H9 (cell line): Measurements from ENCODE around the gene SLC8B1. TPM values are rescaled to one million over a fixed set of nuclear protein-coding genes. Genes with fewer than 3 reads are reported as not detected.

Experiments
- DNase-seq: peaks from one replicate; pipeline ENCODE4 v3.0.0-alpha.2; 2017
- H2AFZ ChIP-seq: one replicate; pipeline ENCODE4 v1.6.1; 2013; ENCODE audit warnings: mild to moderate bottlenecking, low read length, control low read depth, moderate library complexity
- H2AK5ac ChIP-seq: 2 replicates; pipeline ENCODE4 v1.6.1; 2013; ENCODE audit warnings: low read length, control low read depth, mixed read lengths; ENCODE audit not compliant: insufficient read length
- H2BK120ac ChIP-seq: one replicate; pipeline ENCODE4 v1.6.1; 2013; ENCODE audit warnings: low read depth, mild to moderate bottlenecking, low read length, control low read depth, inconsistent platforms; ENCODE audit not compliant: poor library complexity, severe bottlenecking
- H2BK12ac ChIP-seq: 2 replicates; pipeline ENCODE4 v1.6.1; 2013; ENCODE audit warnings: low read length, control low read depth, mixed read lengths, low read depth; ENCODE audit not compliant: insufficient read length
- H2BK15ac ChIP-seq: 2 replicates; pipeline ENCODE4 v1.6.1; 2013; ENCODE audit warnings: low read depth, low read length, control low read depth
- H2BK20ac ChIP-seq: one replicate; pipeline ENCODE4 v1.6.1; 2013; ENCODE audit warnings: low read depth, mild to moderate bottlenecking, low read length, control low read depth, inconsistent platforms; ENCODE audit not compliant: poor library complexity, severe bottlenecking
- H2BK5ac ChIP-seq: 2 replicates; pipeline ENCODE4 v1.6.1; 2013; ENCODE audit warnings: low read length, control low read depth, mixed read lengths; ENCODE audit not compliant: insufficient read length
- H3K14ac ChIP-seq: 2 replicates; pipeline ENCODE4 v1.6.1; 2013; ENCODE audit warnings: low read length, control low read depth; ENCODE audit not compliant: insufficient read depth
- H3K18ac ChIP-seq: 2 replicates; pipeline ENCODE4 v1.6.1; 2013; ENCODE audit warnings: low read depth, mild to moderate bottlenecking, mixed read lengths, low read length, control low read depth; ENCODE audit not compliant: insufficient read length
- H3K23ac ChIP-seq: 2 replicates; pipeline ENCODE4 v1.6.1; 2013; ENCODE audit warnings: low read length, control low read depth, mixed read lengths, low read depth; ENCODE audit not compliant: insufficient read length
- H3K23me2 ChIP-seq: 2 replicates; pipeline ENCODE4 v1.6.1; 2013; ENCODE audit warnings: low read depth, mild to moderate bottlenecking, mixed read lengths, low read length, control low read depth; ENCODE audit not compliant: insufficient read length, poor library complexity, severe bottlenecking
- H3K27ac ChIP-seq: 2 replicates; pipeline ENCODE4 v1.5.1; 2013; ENCODE audit warnings: low read length, control low read depth, mixed read lengths, low read depth; ENCODE audit not compliant: insufficient read length
- H3K27me3 ChIP-seq: 2 replicates; pipeline ENCODE4 v1.6.1; 2013; ENCODE audit warnings: low read length, control low read depth, inconsistent platforms; ENCODE audit not compliant: insufficient read depth
- H3K4ac ChIP-seq: 2 replicates; pipeline ENCODE4 v1.6.1; 2013; ENCODE audit warnings: low read depth, mild to moderate bottlenecking, control low read depth, inconsistent platforms, low read length, moderate library complexity
- H3K4me1 ChIP-seq: 2 replicates; pipeline ENCODE4 v1.6.1; 2013; ENCODE audit warnings: low read length, control low read depth, inconsistent platforms; ENCODE audit not compliant: insufficient read depth
- H3K4me2 ChIP-seq: 2 replicates; pipeline ENCODE4 v1.6.1; 2013; ENCODE audit warnings: low read length, control low read depth, mixed read lengths; ENCODE audit not compliant: insufficient read length, insufficient read depth
- H3K56ac ChIP-seq: 2 replicates; pipeline ENCODE4 v1.6.1; 2013; ENCODE audit warnings: low read depth, mild to moderate bottlenecking, mixed read lengths, low read length, control low read depth; ENCODE audit not compliant: insufficient read length
- H3K79me1 ChIP-seq: 2 replicates; pipeline ENCODE4 v1.6.1; 2013; ENCODE audit warnings: low read depth, mild to moderate bottlenecking, moderate library complexity, low read length, control low read depth, inconsistent platforms; ENCODE audit not compliant: insufficient read depth, poor library complexity, severe bottlenecking
- H3K79me2 ChIP-seq: 2 replicates; pipeline ENCODE4 v1.6.1; 2013; ENCODE audit warnings: low read length, control low read depth, inconsistent platforms; ENCODE audit not compliant: insufficient read depth
- H3K9ac ChIP-seq: 2 replicates; pipeline ENCODE4 v1.6.1; 2013; ENCODE audit warnings: low read length, control low read depth, mixed read lengths; ENCODE audit not compliant: insufficient read length; ENCODE audit errors: extremely low read depth
- H3K9me3 ChIP-seq: one replicate; pipeline ENCODE4 v1.6.1; 2013; ENCODE audit warnings: low read depth, low read length, inconsistent platforms; ENCODE audit not compliant: control insufficient read depth
- H3T11ph ChIP-seq: one replicate; pipeline ENCODE4 v1.6.1; 2013; ENCODE audit warnings: mild to moderate bottlenecking, low read length, control low read depth, inconsistent platforms
- H4K20me1 ChIP-seq: one replicate; pipeline ENCODE4 v1.6.1; 2013; ENCODE audit not compliant: control insufficient read depth, insufficient read length, insufficient read depth
- H4K5ac ChIP-seq: 2 replicates; pipeline ENCODE4 v1.6.1; 2013; ENCODE audit warnings: low read depth, mild to moderate bottlenecking, mixed read lengths, low read length, control low read depth; ENCODE audit not compliant: insufficient read length
- H4K8ac ChIP-seq: replicated peaks from 2 replicates; pipeline ENCODE4 v1.6.1; 2013; ENCODE audit warnings: low read length, control low read depth, mixed read lengths, low read depth; ENCODE audit not compliant: insufficient read length
- H4K91ac ChIP-seq: 2 replicates; pipeline ENCODE4 v1.6.1; 2013; ENCODE audit warnings: low read depth, mild to moderate bottlenecking, moderate library complexity, mixed read lengths, low read length, control low read depth; ENCODE audit not compliant: insufficient read length
- H3K27ac Mint-ChIP-seq, 3 experiments: 2 replicates in 2 of 3; 3 replicates in 1 of 3; pipeline ENCODE4 v1.8.0; 2020 to 2021; ENCODE audit warnings: mixed read lengths in 3 of 3, mild to moderate bottlenecking in 1 of 3, moderate library complexity in 1 of 3
- H3K27me3 Mint-ChIP-seq: 2 replicates; pipeline ENCODE4 v1.8.0; 2021; ENCODE audit warnings: low read depth, mild to moderate bottlenecking, moderate library complexity, mixed read lengths
- H3K36me3 Mint-ChIP-seq, 3 experiments: 2 replicates in 2 of 3; 3 replicates in 1 of 3; pipeline ENCODE4 v1.8.0; 2020 to 2021; ENCODE audit warnings: low read depth in 3 of 3, mixed read lengths in 3 of 3; ENCODE audit not compliant: insufficient read depth in 1 of 3
- H3K4me1 Mint-ChIP-seq, 2 experiments: 2 replicates each; pipeline ENCODE4 v1.8.0; 2020; ENCODE audit warnings: mixed read lengths in 2 of 2
- H3K4me3 Mint-ChIP-seq, 2 experiments: 2 replicates in 1 of 2; 3 replicates in 1 of 2; pipeline ENCODE4 v1.8.0; 2020 to 2021; ENCODE audit warnings: mild to moderate bottlenecking in 2 of 2, mixed read lengths in 2 of 2, moderate library complexity in 1 of 2
- H3K9me3 Mint-ChIP-seq, 2 experiments: 2 replicates in 1 of 2; 3 replicates in 1 of 2; pipeline ENCODE4 v1.8.0; 2020; ENCODE audit warnings: mild to moderate bottlenecking in 2 of 2, mixed read lengths in 2 of 2, moderate library complexity in 1 of 2
- WGBS: extraction: QIAGEN DNeasy Blood & Tissue Kit; methylation state at CpG from one replicate; pipeline ENCODE4 v1.1.7; 2013; ENCODE audit warnings: missing lambda C conversion rate, low lambda C conversion rate, mixed read lengths; ENCODE audit not compliant: insufficient read length; ENCODE audit errors: extremely low coverage; 5-methylcytosine and 5-hydroxymethylcytosine counted together
- total RNA-seq: library from RNA; stranded (reverse); gene quantifications from 2 replicates; pipeline ENCODE4 v1.2.1, GENCODE V29; 2021
- TF ChIP-seq, protein P1 (sequence below): fragments of 200-600 bp; sonication (generic); conservative IDR thresholded peaks from 3 replicates; pipeline ENCODE4 v1.8.0; 2021; ENCODE audit warnings: antibody characterized with exemption, mild to moderate bottlenecking

The SLC8B1 gene
- total RNA-seq, 1 experiment from 2014 or later, result 10.4 TPM

DNA sequence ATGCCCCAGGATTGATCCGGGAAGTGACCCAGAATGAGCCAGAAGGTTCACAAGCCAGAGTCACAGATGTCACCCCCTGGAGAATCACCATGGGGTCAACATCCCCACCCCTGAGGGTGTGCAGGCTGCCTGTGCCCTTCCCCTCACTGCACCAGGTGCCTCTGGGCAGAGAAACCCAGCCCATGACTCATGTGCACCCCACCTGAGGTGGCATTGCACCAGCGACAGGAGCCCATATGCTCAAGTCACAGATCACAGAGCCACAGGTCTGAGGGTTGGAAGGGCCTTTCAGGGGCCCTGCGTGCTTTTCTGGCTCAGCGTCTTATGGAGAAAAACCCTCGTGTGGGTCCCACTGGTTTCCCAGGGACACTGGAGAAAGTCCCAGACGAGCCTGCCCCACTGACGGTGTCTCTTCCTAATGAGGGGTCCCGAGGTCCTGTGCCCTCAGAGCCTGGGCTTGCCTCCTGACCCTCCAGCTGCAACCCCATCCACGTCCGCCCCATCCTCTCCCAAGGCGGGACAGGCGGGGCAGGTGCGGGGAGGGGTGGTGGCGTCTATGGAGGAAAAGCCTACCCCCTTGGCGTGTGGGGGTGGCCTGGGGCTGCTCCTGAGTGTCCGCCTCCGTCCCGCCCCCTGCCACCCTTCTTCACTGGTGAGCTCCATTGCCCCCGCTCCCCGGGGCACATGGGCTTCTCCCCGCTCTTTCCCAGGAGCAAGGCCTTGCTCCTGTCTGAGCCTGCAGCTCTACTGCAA, 47.6 kb downstream of the SLC8B1 start:
- peaks cover 0 to 7% of the 10 kb centered on the region in 2 experiments; a peak in 1 of 4 replicates for H3K4me1 Mint-ChIP-seq
- H3K23me2 ChIP-seq, result no peaks in the 10 kb centered on the region
- no peak overlapping the region for H3K18ac ChIP-seq
- H3K4me2 ChIP-seq, result no peak overlapping the region
- H3K9me3 Mint-ChIP-seq, result no peaks in the 10 kb centered on the region
- no peak overlapping the region for H3K9ac ChIP-seq
- peaks cover 2% of the 10 kb centered on the region for H4K20me1 ChIP-seq
- H3K4me1 ChIP-seq, result no peaks in the 10 kb centered on the region
- H3K56ac ChIP-seq, result no peak overlapping the region
- no peak overlapping the region for H3T11ph ChIP-seq
- no peak overlapping the region for H3K4me3 Mint-ChIP-seq
- no peak overlapping the region for H2AK5ac ChIP-seq
- no peak overlapping the region for H3K27ac ChIP-seq
- H4K8ac ChIP-seq, result no peak overlapping the region
- H4K5ac ChIP-seq, result no peak overlapping the region
- no CpG with 5 or more reads among the region's 21 CpGs for WGBS
- H3K79me1 ChIP-seq, result no peaks in the 10 kb centered on the region
- H3K9me3 ChIP-seq, result no peaks in the 10 kb centered on the region
- no peak overlapping the region for H2BK15ac ChIP-seq
- no peak overlapping the region for H2BK20ac ChIP-seq
- TF ChIP-seq, protein P1, sequence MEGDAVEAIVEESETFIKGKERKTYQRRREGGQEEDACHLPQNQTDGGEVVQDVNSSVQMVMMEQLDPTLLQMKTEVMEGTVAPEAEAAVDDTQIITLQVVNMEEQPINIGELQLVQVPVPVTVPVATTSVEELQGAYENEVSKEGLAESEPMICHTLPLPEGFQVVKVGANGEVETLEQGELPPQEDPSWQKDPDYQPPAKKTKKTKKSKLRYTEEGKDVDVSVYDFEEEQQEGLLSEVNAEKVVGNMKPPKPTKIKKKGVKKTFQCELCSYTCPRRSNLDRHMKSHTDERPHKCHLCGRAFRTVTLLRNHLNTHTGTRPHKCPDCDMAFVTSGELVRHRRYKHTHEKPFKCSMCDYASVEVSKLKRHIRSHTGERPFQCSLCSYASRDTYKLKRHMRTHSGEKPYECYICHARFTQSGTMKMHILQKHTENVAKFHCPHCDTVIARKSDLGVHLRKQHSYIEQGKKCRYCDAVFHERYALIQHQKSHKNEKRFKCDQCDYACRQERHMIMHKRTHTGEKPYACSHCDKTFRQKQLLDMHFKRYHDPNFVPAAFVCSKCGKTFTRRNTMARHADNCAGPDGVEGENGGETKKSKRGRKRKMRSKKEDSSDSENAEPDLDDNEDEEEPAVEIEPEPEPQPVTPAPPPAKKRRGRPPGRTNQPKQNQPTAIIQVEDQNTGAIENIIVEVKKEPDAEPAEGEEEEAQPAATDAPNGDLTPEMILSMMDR, result no peak
- H3K36me3 Mint-ChIP-seq, result peaks cover 9 to 25% (median 9%) of the 10 kb centered on the region in 3 experiments; a peak in 5 of 7 replicates
- no peak overlapping the region for H3K14ac ChIP-seq
- no peaks in the 10 kb centered on the region for H3K27me3 Mint-ChIP-seq
- H3K27me3 ChIP-seq, result no peaks in the 10 kb centered on the region
- no peak overlapping the region for H2BK120ac ChIP-seq
- no peak overlapping the region for H2BK12ac ChIP-seq
- H4K91ac ChIP-seq, result no peak overlapping the region
- H2AFZ ChIP-seq, result no peak overlapping the region
- H3K27ac Mint-ChIP-seq, result peak overlapping the region in 2 of 3 experiments; percentile 31 to 84; a peak in 1 of 7 replicates
- H2BK5ac ChIP-seq, result no peak overlapping the region
- DNase-seq, result peak; percentile 31
- no peaks in the 10 kb centered on the region for H3K79me2 ChIP-seq
- no peak overlapping the region for H3K23ac ChIP-seq
- H3K4ac ChIP-seq, result no peak overlapping the region
